ENCODE data around the gene OGA. TPM values are rescaled to one million over a fixed set of nuclear protein-coding genes. Genes with fewer than 3 reads are reported as not detected.

The OGA gene
- total and polyA plus RNA-seq, 9 of the 15 experiments (the other 6 are each of a cell fraction or from before 2014, with no cell fraction given), result 13.5 to 73.5 (median 59.5) TPM

GRCh38 chr10:101824736-101825135, 6.5 kb upstream of the OGA start (continued):
- TF ChIP-seq MAZ (CRISPR knock-in tag; conservative IDR thresholded peaks at IDR 0.05 in 1 of 2, IDR thresholded peaks at IDR 0.05 in 1 of 2), result no peak
- no peak for TF ChIP-seq ZNF644 (tag; IDR thresholded peaks at IDR 0.05; ENCODE audit: low read depth)
- no peak for TF ChIP-seq UBTF (IDR thresholded peaks at IDR 0.05; ENCODE audit: borderline replicate concordance in 1 of 2, low read depth in 2 of 2, low read length in 2 of 2)
- no peak for TF ChIP-seq PYGO2 (tag; IDR thresholded peaks at IDR 0.05)
- TF ChIP-seq ELF1 (tag; IDR thresholded peaks at IDR 0.05), result no peak
- TF ChIP-seq BMI1 (IDR thresholded peaks at IDR 0.05; ENCODE audit: low read length), result no peak
- no peak for TF ChIP-seq ZNF511 (CRISPR knock-in tag; IDR thresholded peaks at IDR 0.05)
- no peak for TF ChIP-seq XRCC5 (IDR thresholded peaks at IDR 0.05; ENCODE audit: low read depth, low read length)
- TF ChIP-seq DPF2 (IDR thresholded peaks at IDR 0.05), result peak; percentile 96
- TF ChIP-seq ZKSCAN3 (CRISPR knock-in tag; IDR thresholded peaks at IDR 0.05), result no peak
- no peak for TF ChIP-seq HDGF (IDR thresholded peaks at IDR 0.05)
- no peak for TF ChIP-seq RNF219 (CRISPR knock-in tag; IDR thresholded peaks at IDR 0.05)
- no peak for TF ChIP-seq ZNF398 (CRISPR knock-in tag; IDR thresholded peaks at IDR 0.05)
- TF ChIP-seq THRA (IDR thresholded peaks at IDR 0.05), result no peak
- TF ChIP-seq XRCC4 (IDR thresholded peaks at IDR 0.05; ENCODE audit: extremely low read depth, insufficient read depth, insufficient read length), result no peak
- TF ChIP-seq EWSR1 (IDR thresholded peaks at IDR 0.05; ENCODE audit: borderline replicate concordance, low read depth, partially characterized antibody), result no peak
- no peak for TF ChIP-seq FOS (IDR thresholded peaks at IDR 0.05; ENCODE audit: extremely low read depth, insufficient read length)
- TF ChIP-seq ZNF778 (CRISPR knock-in tag; IDR thresholded peaks at IDR 0.05), result no peak
- no peak for TF ChIP-seq FOXJ3 (CRISPR knock-in tag; IDR thresholded peaks at IDR 0.05)
- TF ChIP-seq ZNF764 (CRISPR knock-in tag; IDR thresholded peaks at IDR 0.05; ENCODE audit: low read depth), result no peak
- TF ChIP-seq TCFL5 (CRISPR knock-in tag; conservative IDR thresholded peaks at IDR 0.05), result no peak
- peak in 1 of 2 experiments; percentile 20; a peak in 1 of 4 replicates for TF ChIP-seq HDAC1 (IDR thresholded peaks at IDR 0.05)
- no peak for TF ChIP-seq PHB (CRISPR knock-in tag; IDR thresholded peaks at IDR 0.05)

Data from K562 (cell line).